ENCODE data around the gene BCORL1. TPM values are rescaled to one million over a fixed set of nuclear protein-coding genes. Genes with fewer than 3 reads are reported as not detected.

Gene BCORL1
- total and polyA plus RNA-seq, 2 of the 8 experiments (the other 6 are each of a cell fraction or from before 2014, with no cell fraction given) = 1.4 to 6.2 TPM

GRCh38 chrX:129996120-129996519 lies 13.7 kb downstream of the BCORL1 start:
- Histone ChIP-seq H3K14ac (ENCODE audit: insufficient read length) (no peak overlapping the region), H3K9me3 (ENCODE audit: insufficient read depth in 2 of 2, low read depth in 1 of 2, low read length in 1 of 2) (no peaks in the 10 kb centered on the region), H4K8ac (ENCODE audit: extremely low read depth, insufficient read depth, low read length) (no peak overlapping the region), H3K18ac (ENCODE audit: extremely low read depth, low read length) (no peak overlapping the region), H3K27me3 (replicated peaks in 1 of 4; ENCODE audit: control insufficient read depth in 3 of 4, extremely low read depth in 1 of 4, insufficient read depth in 3 of 4, low read length in 3 of 4) (no peaks in the 10 kb centered on the region), H2BK5ac (ENCODE audit: low read depth, low read length) (no peak overlapping the region), H3K27ac (ENCODE audit: low read depth, low read length) (no peak overlapping the region), H4K20me1 (replicated peaks in 1 of 2; ENCODE audit: control insufficient read depth in 1 of 2, insufficient read depth in 2 of 2, low read length in 2 of 2) (peaks cover 0 to 2% of the 10 kb centered on the region in 2 experiments), H3K79me1 (ENCODE audit: low read depth, low read length) (no peaks in the 10 kb centered on the region), H2BK120ac (replicated peaks; ENCODE audit: low read depth, low read length) (no peak overlapping the region), H3K79me2 (ENCODE audit: control insufficient read depth in 1 of 2, insufficient read depth in 2 of 2, low read length in 2 of 2) (no peaks in the 10 kb centered on the region), H3K23me2 (ENCODE audit: low read depth, low read length) (no peaks in the 10 kb centered on the region), H3K36me3 (ENCODE audit: control insufficient read depth in 2 of 4, insufficient read depth in 4 of 4, low read length in 3 of 4) (no peaks in the 10 kb centered on the region), H3K56ac (replicated peaks; ENCODE audit: insufficient read length, low read depth, low read length) (no peak overlapping the region), H3K23ac (ENCODE audit: insufficient read length) (no peak overlapping the region), H2BK15ac (ENCODE audit: low read length) (no peak overlapping the region), H3K4me1 (replicated peaks in 1 of 4; ENCODE audit: control insufficient read depth in 3 of 4, insufficient read depth in 4 of 4, low read length in 3 of 4) (no peaks in the 10 kb centered on the region), H2AFZ (ENCODE audit: low read length) (no peak overlapping the region), H4K5ac (ENCODE audit: insufficient read length, low read depth, low read length) (no peak overlapping the region), H2AK5ac (ENCODE audit: low read depth, low read length) (no peak overlapping the region), H3K4ac (replicated peaks; ENCODE audit: insufficient read length, low read depth, low read length) (no peak overlapping the region), H2BK12ac (ENCODE audit: low read depth, low read length) (no peak overlapping the region), H4K91ac (replicated peaks; ENCODE audit: insufficient read length, low read length) (no peak overlapping the region), H2BK20ac (ENCODE audit: low read length) (no peak overlapping the region), H3K9ac (replicated peaks in 1 of 4; ENCODE audit: extremely low read depth in 1 of 4, low read depth in 3 of 4, low read length in 3 of 4) (no peak overlapping the region), H3K4me2 (ENCODE audit: insufficient read depth in 1 of 2, low read depth in 2 of 2, low read length in 2 of 2) (no peak overlapping the region), H3K4me3 (ENCODE audit: extremely low read depth in 1 of 4, insufficient read depth in 2 of 4, low read depth in 3 of 4, low read length in 4 of 4) (no peak overlapping the region)
- no peak for DNase-seq (ENCODE audit: low read depth in 1 of 2, low spot score in 2 of 2)
- no peak for FAIRE-seq
- CTCF ChIA-PET (ENCODE audit: partially characterized antibody) = no interaction called here
- POLR2A ChIA-PET (ENCODE audit: partially characterized antibody) = no interaction called here
- WGBS, 2 experiments (ENCODE audit: extremely low coverage in 1 of 2, insufficient coverage in 1 of 2, insufficient read length in 1 of 2, insufficient replicate concordance in 2 of 2, low coverage in 1 of 2, low lambda C conversion rate in 2 of 2, missing lambda C conversion rate in 1 of 2) = 90% methylated on average over 4 of the region's 4 CpGs; no CpG with 5 or more reads in 1 of the 2 experiments
- no peak for TF ChIP-seq TAF1 (IDR thresholded peaks at IDR 0.05; ENCODE audit: low read depth, low read length)
- no peak for TF ChIP-seq FOSL1 (IDR thresholded peaks at IDR 0.05; ENCODE audit: insufficient read depth, low read depth, low read length)
- TF ChIP-seq BCL11A (IDR thresholded peaks at IDR 0.05; ENCODE audit: low read depth in 2 of 2, low read length in 2 of 2) = no peak
